ENCODE measurements around the gene C7orf57.

GRCh38 chr7:48101352-48101751 lies 66.0 kb downstream of the C7orf57 start:
- TF ChIP-seq BRCA1 (IDR thresholded peaks at IDR 0.05; ENCODE audit: low read depth, low read length) (no peak), CTCF (IDR thresholded peaks at IDR 0.05 in 2 of 3, conservative IDR thresholded peaks at IDR 0.05 in 1 of 3; ENCODE audit: control insufficient read depth in 2 of 3, extremely low read depth in 1 of 3, insufficient read depth in 1 of 3, low read depth in 3 of 3, low read length in 3 of 3) (no peak), WRNIP1 (IDR thresholded peaks at IDR 0.05; ENCODE audit: borderline replicate concordance, low read depth, low read length) (no peak), POLR2A (IDR thresholded peaks at IDR 0.05; ENCODE audit: low read depth, low read length) (no peak), GATAD2B (conservative IDR thresholded peaks at IDR 0.05; ENCODE audit: low read depth) (no peak), YY1 (IDR thresholded peaks at IDR 0.05; ENCODE audit: low read depth, low read length) (no peak), EP300 (IDR thresholded peaks at IDR 0.05; ENCODE audit: borderline replicate concordance in 1 of 2, control insufficient read depth in 1 of 2, low read depth in 2 of 2, low read length in 2 of 2) (no peak), HDAC2 (IDR thresholded peaks at IDR 0.05) (no peak), EZH2 (IDR thresholded peaks at IDR 0.05; ENCODE audit: borderline replicate concordance, control insufficient read depth, low read depth, low read length) (no peak), RAD21 (IDR thresholded peaks at IDR 0.05; ENCODE audit: insufficient read depth, low read depth, low read length) (no peak)
